Naive thymus-derived CD4-positive, alpha-beta T cell (primary cell): Measurements from ENCODE around the gene IDH3A. TPM values are rescaled to one million over a fixed set of nuclear protein-coding genes. Genes with fewer than 3 reads are reported as not detected.

Source experiments
- ATAC-seq: fragments of 150-1000 bp; cut with Tn5 transposase; 2 replicates; pipeline ENCODE4 v1.10.0; 2021; ENCODE audit warnings: mild to moderate bottlenecking, moderate library complexity
- CTCF ChIA-PET: fragments of 350-600 bp; sonication (Branson Sonifier 250); formaldehyde crosslinking; loops from one replicate; lab custom pipeline; 2021; ENCODE audit warnings: antibody characterized with exemption; lab: Charles Lee
- POLR2A ChIA-PET: fragments of 350-600 bp; sonication (Branson Sonifier 250); formaldehyde crosslinking; loops from one replicate; lab custom pipeline; 2021; ENCODE audit warnings: antibody characterized with exemption, inconsistent platforms; lab: Charles Lee
- DNase-seq, 9 donors: peaks; one replicate each; pipeline versions ENCODE4 v3.0.0 to v3.0.0-alpha.2; 2020 to 2022; ENCODE audit warnings: mixed read lengths in 1 of 9
- H3K27ac ChIP-seq: one replicate; pipeline ENCODE4 v1.7.0; 2013; ENCODE audit warnings: mild to moderate bottlenecking, low read depth, low read length, moderate library complexity
- H3K27me3 ChIP-seq, 2 donors: one replicate each; pipeline ENCODE4 v1.7.0; 2013; ENCODE audit warnings: low read length in 2 of 2, mild to moderate bottlenecking in 2 of 2, moderate library complexity in 2 of 2; ENCODE audit not compliant: control insufficient read depth in 2 of 2, insufficient read depth in 2 of 2
- H3K36me3 ChIP-seq, 3 experiments: 1 replicate in 2 of 3; 2 replicates in 1 of 3; pipeline ENCODE4 v1.7.0; 2013; ENCODE audit warnings: low read length in 3 of 3, mild to moderate bottlenecking in 3 of 3, moderate library complexity in 1 of 3; ENCODE audit not compliant: insufficient read depth in 3 of 3, control insufficient read depth in 2 of 3
- H3K4me1 ChIP-seq, 2 donors: one replicate each; pipeline ENCODE4 v1.7.0; 2013; ENCODE audit warnings: low read length in 2 of 2, mild to moderate bottlenecking in 2 of 2, moderate library complexity in 1 of 2; ENCODE audit not compliant: control insufficient read depth in 2 of 2, insufficient read depth in 2 of 2
- H3K4me3 ChIP-seq: 2 replicates; pipeline ENCODE4 v1.7.0; 2013; ENCODE audit warnings: mild to moderate bottlenecking, low read length
- H3K9me3 ChIP-seq, 3 experiments: 1 replicate in 2 of 3; 2 replicates in 1 of 3; pipeline ENCODE4 v1.7.0; 2013; ENCODE audit warnings: low read length in 3 of 3; ENCODE audit not compliant: control insufficient read depth in 2 of 3
- H3K27ac Mint-ChIP-seq, 9 donors: one replicate each; pipeline ENCODE4 v1.8.0; 2020 to 2022; ENCODE audit warnings: mixed read lengths in 9 of 9, mild to moderate bottlenecking in 8 of 9, moderate library complexity in 5 of 9, inconsistent platforms in 2 of 9
- H3K27me3 Mint-ChIP-seq, 5 donors: one replicate each; pipeline ENCODE4 v1.8.0; 2021 to 2022; ENCODE audit warnings: mixed read lengths in 5 of 5, mild to moderate bottlenecking in 1 of 5
- H3K36me3 Mint-ChIP-seq, 5 donors: one replicate each; pipeline ENCODE4 v1.8.0; 2020 to 2022; ENCODE audit warnings: mixed read lengths in 5 of 5, mild to moderate bottlenecking in 3 of 5, inconsistent platforms in 1 of 5
- H3K4me1 Mint-ChIP-seq, 7 donors: one replicate each; pipeline ENCODE4 v1.8.0; 2020 to 2022; ENCODE audit warnings: mixed read lengths in 7 of 7, mild to moderate bottlenecking in 3 of 7, inconsistent platforms in 1 of 7
- H3K4me3 Mint-ChIP-seq, 10 donors: one replicate each; pipeline ENCODE4 v1.8.0; 2020 to 2022; ENCODE audit warnings: mild to moderate bottlenecking in 10 of 10, mixed read lengths in 10 of 10, moderate library complexity in 6 of 10, inconsistent platforms in 2 of 10
- H3K9me3 Mint-ChIP-seq, 11 donors: one replicate each; pipeline ENCODE4 v1.8.0; 2020 to 2022; ENCODE audit warnings: mixed read lengths in 11 of 11, mild to moderate bottlenecking in 4 of 11, inconsistent platforms in 1 of 11, moderate library complexity in 1 of 11
- intact Hi-C, 2 donors: fragments of 100-400 bp; cut with micrococcal nuclease; formaldehyde crosslinking; loops; one replicate each; pipeline ENCODE4 v1.15.1; 2023
- polyA plus RNA-seq, 2 donors: library from polyadenylated mRNA; unstranded; fragments of 300-500 nt; fragmentation: Illumina TruSeq; gene quantifications; one replicate each; pipeline ENCODE4 v1.2.3, GENCODE V29; 2021
- total RNA-seq, 6 experiments: library from RNA in 5 of 6; stranded (reverse) in 5 of 6; gene quantifications; 1 replicate in 5 of 6; 2 replicates in 1 of 6; pipeline ENCODE4 v1.2.3 and lab custom pipeline; 2021 to 2026

IDH3A gene
- total and polyA plus RNA-seq, 7 experiments from 2014 or later: 40.5 to 105 (median 57.4) TPM

GRCh38 chr15:78162038-78162437, 12.9 kb downstream of the IDH3A start:
- peaks cover 0 to 16% (median 3%) of the 10 kb centered on the region in 7 donors for H3K4me1 Mint-ChIP-seq

GRCh38 chr15:78164010-78164409, 14.8 kb downstream of the IDH3A start:
- CTCF ChIA-PET: no interaction called here
- POLR2A ChIA-PET: no interaction called here
- H3K4me1 ChIP-seq: peaks cover 8 to 10% of the 10 kb centered on the region in 2 donors
- H3K36me3 ChIP-seq: peaks cover 12 to 54% (median 13%) of the 10 kb centered on the region in 3 experiments
- no peak overlapping the region for H3K27ac ChIP-seq
- peaks cover 6 to 31% (median 14%) of the 10 kb centered on the region in 7 donors for H3K4me1 Mint-ChIP-seq
- no peaks in the 10 kb centered on the region for H3K9me3 ChIP-seq
- no peak overlapping the region for H3K4me3 ChIP-seq
- no peaks in the 10 kb centered on the region for H3K27me3 ChIP-seq
- H3K36me3 Mint-ChIP-seq: peaks cover 16 to 54% (median 44%) of the 10 kb centered on the region in 5 donors
- no peaks in the 10 kb centered on the region for H3K27me3 Mint-ChIP-seq
- H3K27ac Mint-ChIP-seq: no peak overlapping the region
- intact Hi-C loops: no loop called here
- peaks cover 0 to 2% (median 0%) of the 10 kb centered on the region in 11 donors for H3K9me3 Mint-ChIP-seq
- ATAC-seq (no peak), DNase-seq (no peak)
- H3K4me3 Mint-ChIP-seq: no peak overlapping the region

More at GRCh38 chr15:78162038-78162437, 12.9 kb downstream of the IDH3A start:
- intact Hi-C loops: no loop called here
- H3K4me3 Mint-ChIP-seq: peak overlapping the region in 7 of 10 donors; percentile 10 to 62 (median 50)
- DNase-seq: peak in 7 of 9 donors; percentile 33 to 78 (median 51)
- no peak overlapping the region for H3K4me3 ChIP-seq
- no peaks in the 10 kb centered on the region for H3K27me3 Mint-ChIP-seq
- H3K36me3 Mint-ChIP-seq: peaks cover 12 to 48% (median 34%) of the 10 kb centered on the region in 5 donors
- H3K9me3 ChIP-seq: no peaks in the 10 kb centered on the region
- H3K27ac Mint-ChIP-seq: peak overlapping the region in 8 of 9 donors; percentile 52 to 94 (median 86)
- H3K27me3 ChIP-seq: no peaks in the 10 kb centered on the region
- ChIA-PET CTCF (interaction anchor here (1.0 to 1.1 kb wide), 2 partner anchors 30 to 50 kb away, joined by 3 to 4 read pairs; no protein-coding TSS in a partner anchor), POLR2A (interaction anchor here (0.6 to 2.2 kb wide), 4 partner anchors 10 to 64 kb away, joined by 3 to 12 read pairs (median 4); partner anchors contain the start of gene IDH3A)
- peaks cover 0 to under 1% of the 10 kb centered on the region in 2 donors for H3K4me1 ChIP-seq
- peaks cover 0 to 1% (median 0%) of the 10 kb centered on the region in 11 donors for H3K9me3 Mint-ChIP-seq
- peak; percentile 64 for ATAC-seq
- H3K36me3 ChIP-seq: peaks cover 6 to 63% (median 20%) of the 10 kb centered on the region in 3 experiments
- H3K27ac ChIP-seq: no peak overlapping the region

GRCh38 chr15:78167227-78167888, 18.2 kb downstream of the IDH3A start:
- Histone ChIP-seq H3K27me3 (no peaks in the 10 kb centered on the region), H3K27ac (no peak overlapping the region), H3K4me1 (peaks cover 8 to 10% of the 10 kb centered on the region in 2 donors), H3K36me3 (peaks cover 8 to 58% (median 13%) of the 10 kb centered on the region in 3 experiments), H3K9me3 (no peaks in the 10 kb centered on the region), H3K4me3 (no peak overlapping the region)
- H3K36me3 Mint-ChIP-seq: peaks cover 15 to 74% (median 61%) of the 10 kb centered on the region in 5 donors
- H3K27me3 Mint-ChIP-seq: no peaks in the 10 kb centered on the region
- peak overlapping the region in 8 of 10 donors; percentile 5 to 54 (median 19) for H3K4me3 Mint-ChIP-seq
- peak; percentile 63 for ATAC-seq
- H3K27ac Mint-ChIP-seq: peak overlapping the region in 7 of 9 donors; percentile 3 to 63 (median 47)
- H3K9me3 Mint-ChIP-seq: peaks cover 0 to 2% (median 0%) of the 10 kb centered on the region in 11 donors
- POLR2A ChIA-PET: interaction anchor here (1.1 to 1.3 kb wide), 2 partner anchors 9 to 19 kb away, joined by 3 to 4 read pairs; no protein-coding TSS in a partner anchor
- CTCF ChIA-PET: interaction anchor here (0.8 to 1.6 kb wide), 2 partner anchors 28 to 645 kb away, joined by 5 to 6 read pairs; no protein-coding TSS in a partner anchor
- intact Hi-C loops: loop anchor here (1.0 to 5.0 kb wide), 3 partner anchors 18 to 35 kb away; partner anchors contain the start of genes IDH3A (in 2 of the 2) and CIB2 (in 1 of the 2)
- peak in 6 of 9 donors; percentile 20 to 57 (median 46) for DNase-seq
- peaks cover 6 to 48% (median 13%) of the 10 kb centered on the region in 7 donors for H3K4me1 Mint-ChIP-seq

- H3K9me3 ChIP-seq: no peaks in the 10 kb centered on the region
- H3K4me1 ChIP-seq: peaks cover 8 to 15% of the 10 kb centered on the region in 2 donors
- Mint-ChIP-seq H3K4me1 (peaks cover 10 to 59% (median 22%) of the 10 kb centered on the region in 7 donors), H3K27me3 (no peaks in the 10 kb centered on the region), H3K36me3 (peaks cover 15 to 73% (median 65%) of the 10 kb centered on the region in 5 donors), H3K9me3 (peaks cover 0 to 2% (median 0%) of the 10 kb centered on the region in 11 donors), H3K4me3 (no peak overlapping the region), H3K27ac (peak overlapping the region in 3 of 9 donors; percentile 28 to 51 (median 31))
- intact Hi-C loops: loop anchor here in 1 of 2 donors (5.0 kb wide), 1 partner anchor 36 kb away; the partner anchor contains the start of gene CIB2
- no peaks in the 10 kb centered on the region for H3K27me3 ChIP-seq
- DNase-seq: no peak
- CTCF ChIA-PET: interaction anchor here (0.7 kb wide), 1 partner anchor 26 kb away, joined by 4 read pairs; no protein-coding TSS in a partner anchor
- H3K27ac ChIP-seq: no peak overlapping the region
- no peak for ATAC-seq
- no peak overlapping the region for H3K4me3 ChIP-seq
- peaks cover 8 to 57% (median 13%) of the 10 kb centered on the region in 3 experiments for H3K36me3 ChIP-seq
- POLR2A ChIA-PET: no interaction called here
These were observed 19.4 kb downstream of the IDH3A start for GRCh38 chr15:78168608-78169007.

GRCh38 chr15:78170848-78171773, 21.9 kb downstream of the IDH3A start:
- DNase-seq: no peak
- peaks cover 11 to 60% (median 57%) of the 10 kb centered on the region in 5 donors for H3K36me3 Mint-ChIP-seq
- intact Hi-C loops: no loop called here
- peak overlapping the region in 1 of 9 donors; percentile 14 for H3K27ac Mint-ChIP-seq
- ChIA-PET CTCF (interaction anchor here (0.5 to 0.7 kb wide), 2 partner anchors 55 to 70 kb away, joined by 3 to 5 read pairs; no protein-coding TSS in a partner anchor), POLR2A (interaction anchor here (0.7 kb wide), 1 partner anchor 10 kb away, joined by 3 read pairs; no protein-coding TSS in a partner anchor)
- H3K27ac ChIP-seq: no peak overlapping the region
- H3K27me3 ChIP-seq: no peaks in the 10 kb centered on the region
- ATAC-seq: peak; percentile 66
- H3K4me3 Mint-ChIP-seq: no peak overlapping the region
- no peaks in the 10 kb centered on the region for H3K9me3 ChIP-seq
- H3K4me1 Mint-ChIP-seq: peaks cover 25 to 72% (median 38%) of the 10 kb centered on the region in 7 donors
- no peaks in the 10 kb centered on the region for H3K27me3 Mint-ChIP-seq
- peaks cover 0 to 2% (median 0%) of the 10 kb centered on the region in 11 donors for H3K9me3 Mint-ChIP-seq
- H3K4me1 ChIP-seq: peaks cover 8 to 26% of the 10 kb centered on the region in 2 donors
- H3K4me3 ChIP-seq: no peak overlapping the region
- H3K36me3 ChIP-seq: peaks cover 4 to 41% (median 8%) of the 10 kb centered on the region in 3 experiments
